ENCODE data around the gene SKAP1.

- no peak for TF ChIP-seq EP300 (IDR thresholded peaks at IDR 0.05)
- TF ChIP-seq, protein P1, sequence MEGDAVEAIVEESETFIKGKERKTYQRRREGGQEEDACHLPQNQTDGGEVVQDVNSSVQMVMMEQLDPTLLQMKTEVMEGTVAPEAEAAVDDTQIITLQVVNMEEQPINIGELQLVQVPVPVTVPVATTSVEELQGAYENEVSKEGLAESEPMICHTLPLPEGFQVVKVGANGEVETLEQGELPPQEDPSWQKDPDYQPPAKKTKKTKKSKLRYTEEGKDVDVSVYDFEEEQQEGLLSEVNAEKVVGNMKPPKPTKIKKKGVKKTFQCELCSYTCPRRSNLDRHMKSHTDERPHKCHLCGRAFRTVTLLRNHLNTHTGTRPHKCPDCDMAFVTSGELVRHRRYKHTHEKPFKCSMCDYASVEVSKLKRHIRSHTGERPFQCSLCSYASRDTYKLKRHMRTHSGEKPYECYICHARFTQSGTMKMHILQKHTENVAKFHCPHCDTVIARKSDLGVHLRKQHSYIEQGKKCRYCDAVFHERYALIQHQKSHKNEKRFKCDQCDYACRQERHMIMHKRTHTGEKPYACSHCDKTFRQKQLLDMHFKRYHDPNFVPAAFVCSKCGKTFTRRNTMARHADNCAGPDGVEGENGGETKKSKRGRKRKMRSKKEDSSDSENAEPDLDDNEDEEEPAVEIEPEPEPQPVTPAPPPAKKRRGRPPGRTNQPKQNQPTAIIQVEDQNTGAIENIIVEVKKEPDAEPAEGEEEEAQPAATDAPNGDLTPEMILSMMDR (IDR thresholded peaks at IDR 0.05), result no peak
- no peak for TF ChIP-seq POLR2A (IDR thresholded peaks at IDR 0.05)
Observed at GRCh38 chr17:48393283-48393682, 36.7 kb downstream of the SKAP1 start.

Data from ovary (tissue), 3 donors.